H9 (cell line): ENCODE data around the gene ZNF718. TPM values are rescaled to one million over a fixed set of nuclear protein-coding genes. Genes with fewer than 3 reads are reported as not detected.

Experiments
- DNase-seq: peaks from one replicate; pipeline ENCODE4 v3.0.0-alpha.2; 2017
- H2AFZ ChIP-seq: one replicate; pipeline ENCODE4 v1.6.1; 2013; ENCODE audit warnings: mild to moderate bottlenecking, low read length, control low read depth, moderate library complexity
- H2AK5ac ChIP-seq: 2 replicates; pipeline ENCODE4 v1.6.1; 2013; ENCODE audit warnings: low read length, control low read depth, mixed read lengths; ENCODE audit not compliant: insufficient read length
- H2BK120ac ChIP-seq: one replicate; pipeline ENCODE4 v1.6.1; 2013; ENCODE audit warnings: low read depth, mild to moderate bottlenecking, low read length, control low read depth, inconsistent platforms; ENCODE audit not compliant: poor library complexity, severe bottlenecking
- H2BK12ac ChIP-seq: 2 replicates; pipeline ENCODE4 v1.6.1; 2013; ENCODE audit warnings: low read length, control low read depth, mixed read lengths, low read depth; ENCODE audit not compliant: insufficient read length
- H2BK15ac ChIP-seq: 2 replicates; pipeline ENCODE4 v1.6.1; 2013; ENCODE audit warnings: low read depth, low read length, control low read depth
- H2BK20ac ChIP-seq: one replicate; pipeline ENCODE4 v1.6.1; 2013; ENCODE audit warnings: low read depth, mild to moderate bottlenecking, low read length, control low read depth, inconsistent platforms; ENCODE audit not compliant: poor library complexity, severe bottlenecking
- H2BK5ac ChIP-seq: 2 replicates; pipeline ENCODE4 v1.6.1; 2013; ENCODE audit warnings: low read length, control low read depth, mixed read lengths; ENCODE audit not compliant: insufficient read length
- H3K14ac ChIP-seq: 2 replicates; pipeline ENCODE4 v1.6.1; 2013; ENCODE audit warnings: low read length, control low read depth; ENCODE audit not compliant: insufficient read depth
- H3K18ac ChIP-seq: 2 replicates; pipeline ENCODE4 v1.6.1; 2013; ENCODE audit warnings: low read depth, mild to moderate bottlenecking, mixed read lengths, low read length, control low read depth; ENCODE audit not compliant: insufficient read length
- H3K23ac ChIP-seq: 2 replicates; pipeline ENCODE4 v1.6.1; 2013; ENCODE audit warnings: low read length, control low read depth, mixed read lengths, low read depth; ENCODE audit not compliant: insufficient read length
- H3K23me2 ChIP-seq: 2 replicates; pipeline ENCODE4 v1.6.1; 2013; ENCODE audit warnings: low read depth, mild to moderate bottlenecking, mixed read lengths, low read length, control low read depth; ENCODE audit not compliant: insufficient read length, poor library complexity, severe bottlenecking
- H3K27ac ChIP-seq: 2 replicates; pipeline ENCODE4 v1.5.1; 2013; ENCODE audit warnings: low read length, control low read depth, mixed read lengths, low read depth; ENCODE audit not compliant: insufficient read length
- H3K27me3 ChIP-seq: 2 replicates; pipeline ENCODE4 v1.6.1; 2013; ENCODE audit warnings: low read length, control low read depth, inconsistent platforms; ENCODE audit not compliant: insufficient read depth
- H3K4ac ChIP-seq: 2 replicates; pipeline ENCODE4 v1.6.1; 2013; ENCODE audit warnings: low read depth, mild to moderate bottlenecking, control low read depth, inconsistent platforms, low read length, moderate library complexity
- H3K4me1 ChIP-seq: 2 replicates; pipeline ENCODE4 v1.6.1; 2013; ENCODE audit warnings: low read length, control low read depth, inconsistent platforms; ENCODE audit not compliant: insufficient read depth
- H3K4me2 ChIP-seq: 2 replicates; pipeline ENCODE4 v1.6.1; 2013; ENCODE audit warnings: low read length, control low read depth, mixed read lengths; ENCODE audit not compliant: insufficient read length, insufficient read depth
- H3K56ac ChIP-seq: 2 replicates; pipeline ENCODE4 v1.6.1; 2013; ENCODE audit warnings: low read depth, mild to moderate bottlenecking, mixed read lengths, low read length, control low read depth; ENCODE audit not compliant: insufficient read length
- H3K79me1 ChIP-seq: 2 replicates; pipeline ENCODE4 v1.6.1; 2013; ENCODE audit warnings: low read depth, mild to moderate bottlenecking, moderate library complexity, low read length, control low read depth, inconsistent platforms; ENCODE audit not compliant: insufficient read depth, poor library complexity, severe bottlenecking
- H3K79me2 ChIP-seq: 2 replicates; pipeline ENCODE4 v1.6.1; 2013; ENCODE audit warnings: low read length, control low read depth, inconsistent platforms; ENCODE audit not compliant: insufficient read depth
- H3K9ac ChIP-seq: 2 replicates; pipeline ENCODE4 v1.6.1; 2013; ENCODE audit warnings: low read length, control low read depth, mixed read lengths; ENCODE audit not compliant: insufficient read length; ENCODE audit errors: extremely low read depth
- H3K9me3 ChIP-seq: one replicate; pipeline ENCODE4 v1.6.1; 2013; ENCODE audit warnings: low read depth, low read length, inconsistent platforms; ENCODE audit not compliant: control insufficient read depth
- H3T11ph ChIP-seq: one replicate; pipeline ENCODE4 v1.6.1; 2013; ENCODE audit warnings: mild to moderate bottlenecking, low read length, control low read depth, inconsistent platforms
- H4K20me1 ChIP-seq: one replicate; pipeline ENCODE4 v1.6.1; 2013; ENCODE audit not compliant: control insufficient read depth, insufficient read length, insufficient read depth
- H4K5ac ChIP-seq: 2 replicates; pipeline ENCODE4 v1.6.1; 2013; ENCODE audit warnings: low read depth, mild to moderate bottlenecking, mixed read lengths, low read length, control low read depth; ENCODE audit not compliant: insufficient read length
- H4K8ac ChIP-seq: replicated peaks from 2 replicates; pipeline ENCODE4 v1.6.1; 2013; ENCODE audit warnings: low read length, control low read depth, mixed read lengths, low read depth; ENCODE audit not compliant: insufficient read length
- H4K91ac ChIP-seq: 2 replicates; pipeline ENCODE4 v1.6.1; 2013; ENCODE audit warnings: low read depth, mild to moderate bottlenecking, moderate library complexity, mixed read lengths, low read length, control low read depth; ENCODE audit not compliant: insufficient read length
- H3K27ac Mint-ChIP-seq, 3 experiments: 2 replicates in 2 of 3; 3 replicates in 1 of 3; pipeline ENCODE4 v1.8.0; 2020 to 2021; ENCODE audit warnings: mixed read lengths in 3 of 3, mild to moderate bottlenecking in 1 of 3, moderate library complexity in 1 of 3
- H3K27me3 Mint-ChIP-seq: 2 replicates; pipeline ENCODE4 v1.8.0; 2021; ENCODE audit warnings: low read depth, mild to moderate bottlenecking, moderate library complexity, mixed read lengths
- H3K36me3 Mint-ChIP-seq, 3 experiments: 2 replicates in 2 of 3; 3 replicates in 1 of 3; pipeline ENCODE4 v1.8.0; 2020 to 2021; ENCODE audit warnings: low read depth in 3 of 3, mixed read lengths in 3 of 3; ENCODE audit not compliant: insufficient read depth in 1 of 3
- H3K4me1 Mint-ChIP-seq, 2 experiments: 2 replicates each; pipeline ENCODE4 v1.8.0; 2020; ENCODE audit warnings: mixed read lengths in 2 of 2
- H3K4me3 Mint-ChIP-seq, 2 experiments: 2 replicates in 1 of 2; 3 replicates in 1 of 2; pipeline ENCODE4 v1.8.0; 2020 to 2021; ENCODE audit warnings: mild to moderate bottlenecking in 2 of 2, mixed read lengths in 2 of 2, moderate library complexity in 1 of 2
- H3K9me3 Mint-ChIP-seq, 2 experiments: 2 replicates in 1 of 2; 3 replicates in 1 of 2; pipeline ENCODE4 v1.8.0; 2020; ENCODE audit warnings: mild to moderate bottlenecking in 2 of 2, mixed read lengths in 2 of 2, moderate library complexity in 1 of 2
- WGBS: extraction: QIAGEN DNeasy Blood & Tissue Kit; methylation state at CpG from one replicate; pipeline ENCODE4 v1.1.7; 2013; ENCODE audit warnings: missing lambda C conversion rate, low lambda C conversion rate, mixed read lengths; ENCODE audit not compliant: insufficient read length; ENCODE audit errors: extremely low coverage; 5-methylcytosine and 5-hydroxymethylcytosine counted together
- total RNA-seq: library from RNA; stranded (reverse); gene quantifications from 2 replicates; pipeline ENCODE4 v1.2.1, GENCODE V29; 2021
- TF ChIP-seq, protein P1 (sequence below): fragments of 200-600 bp; sonication (generic); conservative IDR thresholded peaks from 3 replicates; pipeline ENCODE4 v1.8.0; 2021; ENCODE audit warnings: antibody characterized with exemption, mild to moderate bottlenecking

The ZNF718 gene
- total RNA-seq, 1 experiment from 2014 or later, result 12.5 TPM

DNA sequence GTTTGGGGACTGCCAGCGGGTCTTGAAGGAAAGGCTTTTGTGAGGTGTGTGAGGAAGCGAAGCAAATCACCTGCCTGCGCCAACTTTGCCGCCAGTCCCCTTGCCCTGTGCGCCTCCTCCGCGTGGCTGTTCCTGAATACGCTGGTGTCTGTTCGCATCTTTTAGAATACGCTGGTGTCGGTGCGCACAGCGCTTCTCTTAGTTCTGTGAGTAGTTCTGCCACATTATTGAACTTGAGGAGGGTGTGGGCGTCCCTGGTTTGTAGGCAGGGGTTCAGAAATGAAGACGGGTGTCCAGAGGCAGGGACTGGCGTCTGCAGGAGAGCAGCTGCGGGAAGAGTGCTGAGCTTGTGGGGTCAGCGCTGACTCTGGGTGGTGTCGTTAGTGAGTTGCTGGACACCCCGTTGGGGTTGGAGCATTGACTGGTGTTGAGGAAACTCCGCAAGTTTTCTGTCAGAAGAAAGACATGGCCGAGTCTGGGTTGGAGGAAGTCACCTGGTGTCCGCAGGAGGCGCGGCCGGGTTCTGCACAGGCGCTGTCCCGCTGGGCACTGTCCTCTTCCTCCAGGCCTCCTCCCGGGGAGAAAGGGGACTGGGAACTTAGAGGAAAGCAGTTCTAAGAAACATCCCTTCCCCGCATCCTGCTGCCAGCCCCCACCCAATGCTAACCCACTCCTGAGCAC, 930 bp downstream of the ZNF718 start:
- no peak overlapping the region for H3T11ph ChIP-seq
- H3K79me2 ChIP-seq, result peaks cover 16% of the 10 kb centered on the region
- H3K23me2 ChIP-seq, result peaks cover 9% of the 10 kb centered on the region
- peak; percentile 74 for DNase-seq
- no peak overlapping the region for H3K27ac ChIP-seq
- no peak overlapping the region for H2BK20ac ChIP-seq
- H3K4ac ChIP-seq, result no peak overlapping the region
- no peak overlapping the region for H2BK5ac ChIP-seq
- Mint-ChIP-seq H3K4me1 (peaks cover 6 to 10% of the 10 kb centered on the region in 2 experiments), H3K27me3 (peaks cover 2% of the 10 kb centered on the region; the same call in 1 of the 2 replicates), H3K4me3 (peak overlapping the region; percentile 98 to 100), H3K27ac (peak overlapping the region; percentile 99 to 100 (median 100)), H3K9me3 (peaks cover 31 to 48% of the 10 kb centered on the region in 2 experiments), H3K36me3 (peaks cover 18 to 32% (median 21%) of the 10 kb centered on the region in 3 experiments)
- TF ChIP-seq, protein P1, sequence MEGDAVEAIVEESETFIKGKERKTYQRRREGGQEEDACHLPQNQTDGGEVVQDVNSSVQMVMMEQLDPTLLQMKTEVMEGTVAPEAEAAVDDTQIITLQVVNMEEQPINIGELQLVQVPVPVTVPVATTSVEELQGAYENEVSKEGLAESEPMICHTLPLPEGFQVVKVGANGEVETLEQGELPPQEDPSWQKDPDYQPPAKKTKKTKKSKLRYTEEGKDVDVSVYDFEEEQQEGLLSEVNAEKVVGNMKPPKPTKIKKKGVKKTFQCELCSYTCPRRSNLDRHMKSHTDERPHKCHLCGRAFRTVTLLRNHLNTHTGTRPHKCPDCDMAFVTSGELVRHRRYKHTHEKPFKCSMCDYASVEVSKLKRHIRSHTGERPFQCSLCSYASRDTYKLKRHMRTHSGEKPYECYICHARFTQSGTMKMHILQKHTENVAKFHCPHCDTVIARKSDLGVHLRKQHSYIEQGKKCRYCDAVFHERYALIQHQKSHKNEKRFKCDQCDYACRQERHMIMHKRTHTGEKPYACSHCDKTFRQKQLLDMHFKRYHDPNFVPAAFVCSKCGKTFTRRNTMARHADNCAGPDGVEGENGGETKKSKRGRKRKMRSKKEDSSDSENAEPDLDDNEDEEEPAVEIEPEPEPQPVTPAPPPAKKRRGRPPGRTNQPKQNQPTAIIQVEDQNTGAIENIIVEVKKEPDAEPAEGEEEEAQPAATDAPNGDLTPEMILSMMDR, result no peak
- H4K5ac ChIP-seq, result no peak overlapping the region
- H3K9me3 ChIP-seq, result no peaks in the 10 kb centered on the region
- no peaks in the 10 kb centered on the region for H4K20me1 ChIP-seq
- no peak overlapping the region for H3K56ac ChIP-seq
- H2BK120ac ChIP-seq, result no peak overlapping the region
- no peak overlapping the region for H2BK12ac ChIP-seq
- no peaks in the 10 kb centered on the region for H3K27me3 ChIP-seq
- no peak overlapping the region for H2BK15ac ChIP-seq
- no peak overlapping the region for H3K23ac ChIP-seq
- H2AK5ac ChIP-seq, result no peak overlapping the region
- H3K18ac ChIP-seq, result peak overlapping the region; percentile 67
- H4K8ac ChIP-seq, result no peak overlapping the region
- H3K14ac ChIP-seq, result peak overlapping the region; percentile 100
- no CpG with 5 or more reads among the region's 30 CpGs for WGBS
- peak overlapping the region; percentile 100 for H3K9ac ChIP-seq
- no peaks in the 10 kb centered on the region for H3K4me1 ChIP-seq
- H2AFZ ChIP-seq, result no peak overlapping the region
- H3K4me2 ChIP-seq, result peak overlapping the region; percentile 52
- no peaks in the 10 kb centered on the region for H3K79me1 ChIP-seq
- no peak overlapping the region for H4K91ac ChIP-seq
